Measurements from ENCODE around the gene ARID5B. TPM values are rescaled to one million over a fixed set of nuclear protein-coding genes. Genes with fewer than 3 reads are reported as not detected.

ARID5B gene
- total RNA-seq, 1 donor from 2014 or later: 0.62 TPM

DNA sequence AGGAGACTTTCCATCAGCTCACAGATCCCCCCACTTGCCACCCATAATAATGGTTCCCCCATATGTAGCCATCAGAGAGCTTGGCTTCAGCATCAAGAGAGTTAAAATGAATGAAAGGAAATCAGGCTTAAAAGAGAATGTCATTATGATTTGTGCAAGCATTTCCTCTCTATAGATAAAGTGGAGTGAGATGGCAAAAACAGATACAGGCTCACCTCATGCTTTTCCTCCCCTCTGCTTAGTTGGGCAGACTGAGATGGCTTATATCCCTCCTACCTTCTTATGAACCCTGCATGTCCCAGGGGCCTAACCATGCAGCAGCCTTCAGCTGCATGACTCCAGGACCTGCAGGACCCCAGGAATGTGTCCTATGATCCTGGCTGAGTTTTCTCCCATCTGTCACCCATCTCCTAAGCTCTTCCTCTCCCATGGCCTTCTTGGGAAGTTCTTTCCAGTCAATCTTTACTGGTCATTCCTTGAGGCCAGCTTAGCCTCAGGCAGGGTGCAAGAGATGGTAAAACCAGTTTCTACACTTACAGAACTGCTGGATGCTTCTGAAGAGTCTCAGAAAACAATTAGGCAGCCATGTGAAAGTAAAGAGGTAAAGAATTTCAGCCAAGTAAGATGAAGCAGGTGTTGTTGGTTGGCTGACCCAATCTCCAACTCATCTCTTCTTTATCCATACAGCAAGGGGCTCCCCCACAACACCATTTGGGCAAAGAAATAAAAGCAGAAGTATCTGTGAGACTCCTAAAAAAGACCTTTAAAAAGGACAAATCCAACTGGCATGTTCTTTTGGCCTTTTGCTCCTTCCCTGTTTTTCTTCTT lies 207.5 kb downstream of the ARID5B start:
- Mint-ChIP-seq H3K4me3 (ENCODE audit: unreplicated experiment) (no peak overlapping the region), H3K9me3 (ENCODE audit: unreplicated experiment) (no peaks in the 10 kb centered on the region), H3K27ac (ENCODE audit: unreplicated experiment) (no peak overlapping the region), H3K36me3 (ENCODE audit: low read depth, unreplicated experiment) (no peaks in the 10 kb centered on the region), H3K4me1 (ENCODE audit: unreplicated experiment) (peaks cover 8% of the 10 kb centered on the region), H3K27me3 (ENCODE audit: unreplicated experiment) (peaks cover 3% of the 10 kb centered on the region)
- no peak for DNase-seq (ENCODE audit: low spot score)
- TF ChIP-seq, protein P1, sequence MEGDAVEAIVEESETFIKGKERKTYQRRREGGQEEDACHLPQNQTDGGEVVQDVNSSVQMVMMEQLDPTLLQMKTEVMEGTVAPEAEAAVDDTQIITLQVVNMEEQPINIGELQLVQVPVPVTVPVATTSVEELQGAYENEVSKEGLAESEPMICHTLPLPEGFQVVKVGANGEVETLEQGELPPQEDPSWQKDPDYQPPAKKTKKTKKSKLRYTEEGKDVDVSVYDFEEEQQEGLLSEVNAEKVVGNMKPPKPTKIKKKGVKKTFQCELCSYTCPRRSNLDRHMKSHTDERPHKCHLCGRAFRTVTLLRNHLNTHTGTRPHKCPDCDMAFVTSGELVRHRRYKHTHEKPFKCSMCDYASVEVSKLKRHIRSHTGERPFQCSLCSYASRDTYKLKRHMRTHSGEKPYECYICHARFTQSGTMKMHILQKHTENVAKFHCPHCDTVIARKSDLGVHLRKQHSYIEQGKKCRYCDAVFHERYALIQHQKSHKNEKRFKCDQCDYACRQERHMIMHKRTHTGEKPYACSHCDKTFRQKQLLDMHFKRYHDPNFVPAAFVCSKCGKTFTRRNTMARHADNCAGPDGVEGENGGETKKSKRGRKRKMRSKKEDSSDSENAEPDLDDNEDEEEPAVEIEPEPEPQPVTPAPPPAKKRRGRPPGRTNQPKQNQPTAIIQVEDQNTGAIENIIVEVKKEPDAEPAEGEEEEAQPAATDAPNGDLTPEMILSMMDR (IDR thresholded peaks at IDR 0.05; ENCODE audit: unreplicated experiment): no peak

DNA sequence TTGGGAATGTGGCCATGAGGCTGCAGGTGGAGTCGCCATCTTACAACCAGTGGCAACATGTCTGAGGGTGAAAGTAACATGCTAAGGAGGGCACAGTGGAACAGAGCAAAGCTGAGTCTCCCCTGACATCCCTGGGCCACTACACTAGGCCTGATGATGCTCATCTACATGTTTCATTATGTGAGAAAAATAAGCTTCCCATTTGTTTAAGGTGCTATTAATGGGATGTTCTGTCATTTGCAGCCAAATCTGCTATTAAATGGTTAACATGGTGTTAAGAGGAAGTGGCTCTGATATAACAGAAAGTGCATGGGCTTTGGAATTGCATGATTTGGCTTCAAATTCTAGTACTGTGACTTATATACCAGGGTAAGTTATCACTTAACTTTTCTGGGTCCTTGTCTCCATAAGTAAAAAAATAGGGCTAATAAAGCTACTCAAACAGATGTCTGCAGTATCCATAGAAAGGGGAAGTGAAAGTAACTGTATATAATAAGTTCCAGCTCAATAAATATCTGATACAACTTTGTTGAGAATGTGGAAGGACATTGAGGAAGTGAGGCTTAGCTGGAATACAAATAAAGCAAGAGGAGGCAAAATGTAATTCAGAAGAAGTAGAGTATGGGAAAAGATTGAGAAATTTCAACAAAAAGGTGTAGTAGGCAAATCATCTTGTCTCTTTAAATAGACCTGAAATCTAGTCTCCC lies 208.2 kb downstream of the ARID5B start:
- Mint-ChIP-seq H3K27me3 (ENCODE audit: unreplicated experiment) (peaks cover 3% of the 10 kb centered on the region), H3K9me3 (ENCODE audit: unreplicated experiment) (no peaks in the 10 kb centered on the region), H3K4me3 (ENCODE audit: unreplicated experiment) (no peak overlapping the region), H3K27ac (ENCODE audit: unreplicated experiment) (no peak overlapping the region), H3K4me1 (ENCODE audit: unreplicated experiment) (peaks cover 8% of the 10 kb centered on the region), H3K36me3 (ENCODE audit: low read depth, unreplicated experiment) (no peaks in the 10 kb centered on the region)
- TF ChIP-seq, protein P1 (IDR thresholded peaks at IDR 0.05; ENCODE audit: unreplicated experiment): no peak
- DNase-seq (ENCODE audit: low spot score): no peak

DNA sequence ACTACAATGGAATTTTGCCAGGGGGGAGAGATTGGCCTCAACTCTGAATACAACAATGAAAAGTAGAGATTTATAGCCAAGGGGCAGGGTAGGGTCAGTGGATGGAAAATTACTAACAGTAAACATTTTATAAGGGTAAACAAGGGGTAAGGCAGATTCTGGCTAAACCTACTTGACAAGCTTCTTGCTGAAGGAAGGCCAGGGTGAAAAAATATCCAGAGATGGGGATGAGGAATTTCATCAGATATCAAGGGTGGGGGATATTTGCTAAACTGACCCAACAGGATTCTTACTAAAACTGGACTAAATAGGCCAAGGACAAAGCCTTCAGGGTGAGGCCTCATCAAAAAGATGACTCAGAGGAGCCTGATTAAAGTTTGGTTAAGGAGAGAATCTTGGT lies 210.8 kb downstream of the ARID5B start:
- no peaks in the 10 kb centered on the region for H3K36me3 Mint-ChIP-seq (ENCODE audit: low read depth, unreplicated experiment)
- H3K4me3 Mint-ChIP-seq (ENCODE audit: unreplicated experiment): no peak overlapping the region
- peaks cover 8% of the 10 kb centered on the region for H3K4me1 Mint-ChIP-seq (ENCODE audit: unreplicated experiment)
- no peak overlapping the region for H3K27ac Mint-ChIP-seq (ENCODE audit: unreplicated experiment)
- TF ChIP-seq, protein P1 (IDR thresholded peaks at IDR 0.05; ENCODE audit: unreplicated experiment): no peak
- no peaks in the 10 kb centered on the region for H3K9me3 Mint-ChIP-seq (ENCODE audit: unreplicated experiment)
- no peak for DNase-seq (ENCODE audit: low spot score)
- peaks cover 3% of the 10 kb centered on the region for H3K27me3 Mint-ChIP-seq (ENCODE audit: unreplicated experiment)

DNA sequence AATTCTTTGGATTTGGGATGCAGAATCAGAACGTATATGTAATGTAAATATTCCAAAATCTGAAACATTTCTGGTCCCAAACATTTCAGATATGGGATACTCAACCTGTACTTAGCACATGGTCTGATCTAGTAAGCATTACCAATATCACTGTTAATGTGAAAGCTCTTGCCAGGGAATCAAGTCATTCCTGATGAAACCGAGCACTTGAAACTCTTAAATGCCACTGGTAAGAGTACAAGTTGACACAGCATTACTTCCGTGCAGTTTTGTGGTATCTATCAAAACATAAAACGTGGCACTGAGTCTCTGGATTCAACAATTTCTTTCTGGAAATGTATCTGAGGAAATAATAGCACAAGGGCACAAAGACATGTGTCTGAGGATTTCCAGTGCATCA lies 211.5 kb downstream of the ARID5B start:
- no peaks in the 10 kb centered on the region for H3K36me3 Mint-ChIP-seq (ENCODE audit: low read depth, unreplicated experiment)

More for the DNA sequence above, 211.5 kb downstream of the ARID5B start:
- no peak for DNase-seq (ENCODE audit: low spot score)
- Mint-ChIP-seq H3K27me3 (ENCODE audit: unreplicated experiment) (peaks cover 6% of the 10 kb centered on the region), H3K27ac (ENCODE audit: unreplicated experiment) (no peak overlapping the region), H3K9me3 (ENCODE audit: unreplicated experiment) (no peaks in the 10 kb centered on the region), H3K4me1 (ENCODE audit: unreplicated experiment) (peaks cover 8% of the 10 kb centered on the region), H3K4me3 (ENCODE audit: unreplicated experiment) (no peak overlapping the region)
- TF ChIP-seq, protein P1 (IDR thresholded peaks at IDR 0.05; ENCODE audit: unreplicated experiment): no peak

Data from endothelial cell (in vitro differentiated cells).